DOHH2 (cell line): ENCODE results near the gene KRTAP9-8.
"Not testable (repeated sequence)": the region's sequence is repeated elsewhere in the genome, so short reads cannot be mapped to it uniquely, and the experiment has no call there.

Experiments used
- H3F3A ChIP-seq: fragments of 200-600 bp; sonication (generic), shearing (Covaris generic); 2 replicates; pipeline ENCODE4 v1.6.0; 2016; ENCODE audit warnings: antibody characterized with exemption, mild to moderate bottlenecking; ENCODE audit not compliant: control insufficient read depth, insufficient read depth
- H3K27ac ChIP-seq: fragments of 200-600 bp; sonication (generic); 2 replicates; pipeline ENCODE4 v1.5.1; 2014; ENCODE audit warnings: low read depth, mild to moderate bottlenecking, low read length, moderate library complexity
- H3K27me3 ChIP-seq: fragments of 200-600 bp; sonication (generic); 2 replicates; pipeline ENCODE4 v1.6.1; 2014; ENCODE audit warnings: mild to moderate bottlenecking, low read length, mixed read lengths; ENCODE audit not compliant: control insufficient read depth
- H3K36me3 ChIP-seq: fragments of 200-600 bp; sonication (generic); 2 replicates; pipeline ENCODE4 v1.6.1; 2014; ENCODE audit warnings: mild to moderate bottlenecking, low read length, moderate library complexity, mixed read lengths; ENCODE audit not compliant: control insufficient read depth
- H3K4me1 ChIP-seq: fragments of 200-600 bp; sonication (generic); 2 replicates; pipeline ENCODE4 v1.6.1; 2014; ENCODE audit warnings: mild to moderate bottlenecking, low read length, mixed read lengths; ENCODE audit not compliant: control insufficient read depth
- H3K4me2 ChIP-seq: fragments of 200-600 bp; sonication (generic); 2 replicates; pipeline ENCODE4 v1.6.0; 2014; ENCODE audit warnings: mild to moderate bottlenecking, low read length, moderate library complexity
- H3K4me3 ChIP-seq: fragments of 200-600 bp; sonication (generic); 2 replicates; pipeline ENCODE4 v1.5.1; 2014; ENCODE audit warnings: mild to moderate bottlenecking, low read length, mixed read lengths
- H3K79me2 ChIP-seq: fragments of 200-600 bp; sonication (generic); 2 replicates; pipeline ENCODE4 v1.6.1; 2014; ENCODE audit warnings: mild to moderate bottlenecking, low read length, mixed read lengths; ENCODE audit not compliant: control insufficient read depth
- H3K9me2 ChIP-seq: fragments of 200-600 bp; sonication (generic); replicated peaks from 2 replicates; pipeline ENCODE4 v1.6.1; 2014; ENCODE audit warnings: mild to moderate bottlenecking, low read length, mixed read lengths; ENCODE audit not compliant: control insufficient read depth
- H3K9me3 ChIP-seq: fragments of 200-600 bp; sonication (generic); 2 replicates; pipeline ENCODE4 v1.6.1; 2014; ENCODE audit warnings: antibody characterized with exemption, low read length, mixed read lengths; ENCODE audit not compliant: control insufficient read depth, insufficient read depth
- H4K20me1 ChIP-seq: fragments of 200-600 bp; sonication (generic); 2 replicates; pipeline ENCODE4 v1.6.0; 2014; ENCODE audit warnings: low read depth, mild to moderate bottlenecking, antibody characterized with exemption, low read length, moderate library complexity; ENCODE audit not compliant: control insufficient read depth, insufficient read depth
- CTCF ChIP-seq: fragments of 200-600 bp; sonication (generic); IDR thresholded peaks from one replicate; pipeline ENCODE4 v1.5.1; 2014; ENCODE audit warnings: antibody characterized with exemption, mild to moderate bottlenecking, low read depth, low read length; ENCODE audit not compliant: poor library complexity, severe bottlenecking
- EZH2phosphoT487 ChIP-seq: fragments of 200-600 bp; sonication (generic); IDR thresholded peaks from 2 replicates; pipeline ENCODE4 v1.6.1; 2017; ENCODE audit warnings: borderline replicate concordance, mild to moderate bottlenecking, antibody characterized with exemption, low read length, moderate library complexity, mixed read lengths

Gene KRTAP9-8

DNA sequence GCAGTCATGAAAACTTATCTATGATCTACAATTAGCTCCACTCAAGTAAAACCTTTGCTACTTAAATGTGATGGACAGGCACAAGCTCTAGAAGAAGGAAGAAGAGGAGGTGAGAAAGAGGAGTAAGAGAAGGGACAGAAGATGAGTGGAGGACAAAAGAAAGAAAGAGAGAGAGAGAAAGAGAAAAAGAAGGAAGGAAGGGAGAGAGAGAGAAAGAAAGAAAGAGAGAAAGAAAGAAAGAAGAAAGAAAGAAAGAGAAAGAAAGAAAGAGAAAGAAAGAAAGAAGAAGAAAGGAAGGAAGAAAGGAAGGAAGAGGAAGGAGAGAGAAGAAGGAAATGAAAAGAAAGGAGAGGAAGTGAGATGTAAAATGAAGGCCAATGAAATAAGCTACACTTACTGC, 7.7 kb upstream of the KRTAP9-8 start:
- Histone ChIP-seq H4K20me1 (no peaks in the 10 kb centered on the region), H3F3A (no peaks in the 10 kb centered on the region), H3K4me1 (no peaks in the 10 kb centered on the region), H3K79me2 (no peaks in the 10 kb centered on the region), H3K27ac (no peak overlapping the region), H3K4me3 (no peak overlapping the region), H3K36me3 (no peaks in the 10 kb centered on the region), H3K27me3 (peaks cover 3% of the 10 kb centered on the region), H3K4me2 (no peak overlapping the region), H3K9me3 (no peaks in the 10 kb centered on the region), H3K9me2 (no peaks in the 10 kb centered on the region)
- TF ChIP-seq CTCF (no peak), EZH2phosphoT487 (no peak)

- Histone ChIP-seq H3K9me3 (no peaks in the 10 kb centered on the region), H3K79me2 (no peaks in the 10 kb centered on the region), H4K20me1 (no peaks in the 10 kb centered on the region), H3F3A (no peaks in the 10 kb centered on the region), H3K4me3 (no peak overlapping the region), H3K27ac (no peak overlapping the region), H3K27me3 (peaks cover 5% of the 10 kb centered on the region), H3K9me2 (no peaks in the 10 kb centered on the region), H3K4me1 (no peaks in the 10 kb centered on the region), H3K36me3 (no peaks in the 10 kb centered on the region), H3K4me2 (no peak overlapping the region)
- TF ChIP-seq EZH2phosphoT487 (no peak), CTCF (no peak)
Observed at GRCh38 chr17:41231731-41232130, 6.1 kb upstream of the KRTAP9-8 start.

DNA sequence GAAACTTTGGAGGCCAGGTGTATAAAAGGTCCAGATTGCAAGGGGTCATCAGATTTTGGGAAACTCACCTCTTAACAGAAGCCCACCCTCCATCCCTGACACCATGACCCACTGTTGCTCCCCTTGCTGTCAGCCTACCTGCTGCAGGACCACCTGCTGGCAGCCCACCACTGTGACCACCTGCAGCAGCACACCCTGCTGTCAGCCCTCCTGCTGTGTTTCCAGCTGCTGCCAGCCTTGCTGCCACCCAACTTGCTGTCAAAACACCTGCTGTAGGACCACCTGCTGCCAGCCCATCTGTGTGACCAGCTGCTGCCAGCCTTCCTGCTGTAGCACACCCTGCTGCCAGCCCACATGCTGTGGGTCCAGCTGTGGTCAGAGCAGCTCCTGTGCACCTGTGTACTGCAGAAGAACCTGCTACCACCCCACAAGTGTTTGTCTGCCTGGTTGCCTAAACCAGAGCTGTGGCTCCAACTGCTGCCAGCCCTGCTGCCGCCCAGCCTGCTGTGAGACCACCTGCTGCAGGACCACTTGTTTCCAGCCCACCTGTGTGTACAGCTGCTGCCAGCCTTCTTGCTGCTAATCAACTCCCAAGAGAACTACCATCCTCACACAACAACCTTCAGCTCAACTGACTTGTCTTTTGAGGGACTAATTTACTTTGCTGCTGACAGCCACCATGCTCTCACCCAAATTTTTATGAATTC, 5.2 kb upstream of the KRTAP9-8 start, which contains the start of gene KRTAP9-3:
KRTAP9-3 (plus strand) TSS at position 51 of the 707 bp plus-strand sequence; CDS start at position 104, 53 bp downstream.
- H3K79me2 ChIP-seq, H3K27me3 ChIP-seq, H3F3A ChIP-seq, H3K36me3 ChIP-seq, H3K9me3 ChIP-seq, H3K9me2 ChIP-seq, H3K4me2 ChIP-seq, H3K4me1 ChIP-seq, H4K20me1 ChIP-seq, H3K27ac ChIP-seq, H3K4me3 ChIP-seq: not testable (repeated sequence)

- not testable (repeated sequence) for H4K20me1 ChIP-seq, H3K36me3 ChIP-seq, H3F3A ChIP-seq, H3K27ac ChIP-seq, H3K79me2 ChIP-seq, H3K9me2 ChIP-seq, H3K9me3 ChIP-seq, H3K4me1 ChIP-seq, H3K4me2 ChIP-seq, H3K27me3 ChIP-seq, H3K4me3 ChIP-seq
Observed at GRCh38 chr17:41237116-41237515, 683 bp upstream of the KRTAP9-8 start.

DNA sequence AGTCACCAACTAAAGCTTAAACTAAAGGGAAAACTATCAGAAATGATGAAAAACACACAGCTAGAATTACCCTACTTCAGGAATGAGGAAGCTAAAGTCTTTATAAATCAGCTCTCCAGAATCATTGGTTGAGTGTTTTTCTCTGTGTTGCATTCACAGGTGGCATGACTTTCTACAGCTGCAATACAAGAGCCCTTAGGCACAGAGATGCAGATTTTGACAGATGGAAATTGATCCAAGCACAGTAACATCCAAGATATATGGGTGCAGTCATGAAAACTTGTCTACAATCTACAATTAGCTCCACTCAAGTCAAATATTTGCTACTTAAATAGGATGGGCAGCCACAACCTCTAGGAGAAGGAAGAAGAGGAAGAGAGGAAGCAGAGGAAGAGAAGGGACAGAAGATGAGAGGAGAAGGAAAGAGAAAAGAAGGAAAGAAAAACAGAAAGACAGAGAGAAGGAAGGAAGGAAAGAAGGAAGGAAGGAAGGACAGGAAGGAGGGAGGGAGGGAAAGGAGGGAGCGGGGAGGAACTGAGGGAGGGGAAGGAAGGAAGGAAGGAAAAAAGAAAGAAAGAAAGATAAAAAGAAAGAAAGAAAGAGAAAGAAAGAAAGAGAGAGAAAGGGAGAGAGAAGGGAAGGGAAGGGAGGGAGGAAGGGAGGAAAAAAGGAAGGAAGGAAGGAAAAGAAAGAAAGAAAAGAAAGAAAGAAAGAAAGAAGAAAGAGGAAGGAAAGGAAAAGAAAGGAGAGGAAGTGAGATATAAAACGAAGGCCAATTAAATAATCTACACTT, 9.4 kb downstream of the KRTAP9-8 start:
- not testable (repeated sequence) for H3K27me3 ChIP-seq, H3K27ac ChIP-seq, H3K36me3 ChIP-seq, H3K9me2 ChIP-seq, H3K9me3 ChIP-seq, H3K79me2 ChIP-seq, H4K20me1 ChIP-seq, H3K4me1 ChIP-seq, H3K4me3 ChIP-seq, H3K4me2 ChIP-seq, H3F3A ChIP-seq

DNA sequence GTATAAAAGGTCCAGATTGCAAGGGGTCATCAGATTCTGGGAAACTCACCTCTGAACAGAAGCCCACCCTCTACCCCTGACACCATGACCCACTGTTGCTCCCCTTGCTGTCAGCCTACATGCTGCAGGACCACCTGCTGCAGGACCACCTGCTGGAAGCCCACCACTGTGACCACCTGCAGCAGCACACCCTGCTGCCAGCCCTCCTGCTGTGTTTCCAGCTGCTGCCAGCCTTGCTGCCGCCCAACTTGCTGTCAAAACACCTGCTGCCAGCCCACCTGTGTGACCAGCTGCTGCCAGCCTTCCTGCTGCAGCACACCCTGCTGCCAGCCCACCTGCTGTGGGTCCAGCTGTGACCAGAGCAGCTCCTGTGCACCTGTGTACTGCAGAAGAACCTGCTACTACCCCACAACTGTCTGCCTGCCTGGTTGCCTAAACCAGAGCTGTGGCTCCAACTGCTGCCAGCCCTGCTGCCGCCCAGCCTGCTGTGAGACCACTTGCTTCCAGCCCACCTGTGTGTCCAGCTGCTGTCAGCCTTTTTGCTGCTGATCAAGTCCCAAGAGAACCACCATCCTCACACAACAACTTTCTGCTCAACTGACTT, 11.9 kb downstream of the KRTAP9-8 start, which contains the start of gene KRTAP9-4:
KRTAP9-4 (plus strand) TSS at position 51 of the 604 bp plus-strand sequence; CDS start at position 85, 34 bp downstream.
- H3K36me3 ChIP-seq, H3K9me3 ChIP-seq, H4K20me1 ChIP-seq, H3K27me3 ChIP-seq, H3K4me3 ChIP-seq, H3K4me1 ChIP-seq, H3K79me2 ChIP-seq, H3F3A ChIP-seq, H3K9me2 ChIP-seq, H3K4me2 ChIP-seq, H3K27ac ChIP-seq: not testable (repeated sequence)
